GM12874 (cell line): ENCODE results near the gene FXYD3.

Experiments used
- CTCF ChIP-seq: IDR thresholded peaks from 2 replicates; pipeline ENCODE4 v1.5.1; 2011; ENCODE audit warnings: low read depth, mild to moderate bottlenecking, control low read depth, low read length, moderate library complexity; ENCODE audit not compliant: insufficient read depth

Gene FXYD3

GRCh38 chr19:35118268-35119020 is 2.8 kb downstream of the FXYD3 start:
- TF ChIP-seq CTCF, result no peak

GRCh38 chr19:35119091-35119490 is 3.5 kb downstream of the FXYD3 start:
- TF ChIP-seq CTCF, result no peak

- no peak for TF ChIP-seq CTCF
Observed at GRCh38 chr19:35119578-35120155, 4.0 kb downstream of the FXYD3 start.

- no peak for TF ChIP-seq CTCF
Observed at GRCh38 chr19:35120492-35120891, 4.9 kb downstream of the FXYD3 start.

GRCh38 chr19:35120898-35121297 is 5.3 kb downstream of the FXYD3 start:
- no peak for TF ChIP-seq CTCF

GRCh38 chr19:35122687-35123551 is 7.3 kb downstream of the FXYD3 start:
- TF ChIP-seq CTCF, result no peak

GRCh38 chr19:35123573-35123972 is 8.0 kb downstream of the FXYD3 start:
- no peak for TF ChIP-seq CTCF
